ENCODE results near the gene LINC01488.

DNA sequence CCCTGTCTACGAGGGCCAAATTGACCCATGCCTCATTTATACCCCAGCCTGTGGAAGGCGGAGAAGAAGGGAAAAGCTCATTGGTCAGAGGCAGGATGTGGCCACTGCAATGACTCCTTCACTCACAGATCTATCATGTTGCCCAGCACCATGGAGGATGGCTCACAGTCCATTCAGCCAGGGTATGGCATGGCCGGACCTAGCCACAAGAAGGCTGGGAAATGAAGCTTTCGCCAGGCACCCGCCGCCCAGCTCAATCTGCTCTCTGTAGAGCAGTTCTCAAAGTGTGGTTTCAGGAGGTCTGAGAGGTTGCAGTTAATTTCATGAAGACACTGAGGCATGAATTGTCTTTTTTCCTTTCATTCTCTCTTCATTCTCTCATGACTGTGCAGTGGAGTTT, 40.6 kb upstream of the LINC01488 start:
- no peak for TF ChIP-seq POLR2A (IDR thresholded peaks at IDR 0.05; ENCODE audit: low read depth, low read length)
- no peak for TF ChIP-seq TAF1 (IDR thresholded peaks at IDR 0.05; ENCODE audit: low read depth, low read length)
- TF ChIP-seq POU2F2 (IDR thresholded peaks at IDR 0.05; ENCODE audit: low read depth, low read length), result no peak

Data from GM12891 (cell line).